ENCODE data around the gene VAC14. TPM values are rescaled to one million over a fixed set of nuclear protein-coding genes. Genes with fewer than 3 reads are reported as not detected.

VAC14 gene
- total and polyA plus RNA-seq, 2 of the 8 experiments (the other 6 are each of a cell fraction or from before 2014, with no cell fraction given), result 56.0 to 108 TPM

DNA sequence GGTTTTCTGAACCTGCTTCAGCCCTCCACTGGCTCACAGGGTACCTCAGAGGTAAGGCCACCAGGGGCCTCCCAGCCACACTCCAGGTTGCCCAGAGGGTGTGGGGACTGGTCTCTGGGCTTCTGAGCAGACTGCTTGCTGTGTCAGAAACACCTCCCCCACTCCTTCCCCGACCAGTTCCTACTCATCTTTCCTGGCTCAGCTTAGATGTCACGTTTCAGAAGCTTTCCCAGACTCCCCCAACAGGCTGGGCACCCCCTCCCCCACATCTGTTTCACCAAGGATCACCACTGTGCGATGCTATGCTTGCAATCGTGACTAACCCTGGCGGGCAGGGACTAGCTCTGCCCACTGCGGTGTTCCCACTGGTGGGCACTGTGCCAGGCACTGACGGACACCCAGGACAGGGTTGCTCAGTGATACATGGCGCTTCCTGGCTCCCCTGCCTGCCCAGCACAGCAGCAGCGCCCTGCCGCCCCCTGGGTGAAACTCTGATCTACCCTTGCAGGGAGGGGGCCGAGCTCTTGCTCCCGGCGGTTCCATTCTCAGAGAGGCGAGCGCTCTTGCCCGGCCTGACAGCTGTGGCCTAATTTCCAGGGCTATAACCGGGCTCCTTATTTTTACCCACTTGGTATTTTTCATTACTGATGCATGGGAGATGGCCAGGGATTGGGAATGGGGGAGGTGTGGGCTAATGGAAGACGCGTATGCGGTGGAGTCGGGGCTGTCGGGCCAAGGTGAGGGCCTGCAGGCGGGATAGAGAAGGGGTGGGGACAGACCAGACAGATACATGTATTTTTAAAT, 85.7 kb downstream of the VAC14 start:
- H3K4me2 ChIP-seq (ENCODE audit: insufficient read depth in 1 of 2, low read depth in 2 of 2, low read length in 2 of 2), result peak overlapping the region in 1 of 2 experiments; percentile 24; a peak in 1 of 4 replicates
- peaks cover 0 to 8% (median under 1%) of the 10 kb centered on the region in 4 experiments; a peak in 1 of 8 replicates for H3K36me3 ChIP-seq (ENCODE audit: control insufficient read depth in 2 of 4, insufficient read depth in 4 of 4, low read length in 3 of 4)
- H3K4me3 ChIP-seq (ENCODE audit: extremely low read depth in 1 of 4, insufficient read depth in 2 of 4, low read depth in 3 of 4, low read length in 4 of 4), result no peak overlapping the region
- no peak overlapping the region for H3K23ac ChIP-seq (ENCODE audit: insufficient read length)
- no peak overlapping the region for H4K91ac ChIP-seq (replicated peaks; ENCODE audit: insufficient read length, low read length)
- peak overlapping the region; percentile 1; the same call in 1 of the 2 replicates for H2BK12ac ChIP-seq (ENCODE audit: low read depth, low read length)
- H4K20me1 ChIP-seq (replicated peaks in 1 of 2; ENCODE audit: control insufficient read depth in 1 of 2, insufficient read depth in 2 of 2, low read length in 2 of 2), result peaks cover 0 to 3% of the 10 kb centered on the region in 2 experiments
- POLR2A ChIA-PET (ENCODE audit: partially characterized antibody), result interaction anchor here (1.0 to 1.2 kb wide), 4 partner anchors 11 to 19 kb away, joined by 3 to 4 read pairs (median 4); no protein-coding TSS in a partner anchor
- H3K14ac ChIP-seq (ENCODE audit: insufficient read length), result no peak overlapping the region
- DNase-seq (ENCODE audit: low read depth in 1 of 2, low spot score in 2 of 2), result no peak
- H3K27ac ChIP-seq (ENCODE audit: low read depth, low read length), result no peak overlapping the region
- WGBS, 2 experiments (ENCODE audit: extremely low coverage in 1 of 2, insufficient coverage in 1 of 2, insufficient read length in 1 of 2, insufficient replicate concordance in 2 of 2, low coverage in 1 of 2, low lambda C conversion rate in 2 of 2, missing lambda C conversion rate in 1 of 2), result 81% methylated on average over 21 of the region's 23 CpGs; no CpG with 5 or more reads in 1 of the 2 experiments
- H2BK5ac ChIP-seq (ENCODE audit: low read depth, low read length), result peak overlapping the region; percentile 3; the same call in 1 of the 2 replicates
- no peaks in the 10 kb centered on the region for H3K27me3 ChIP-seq (replicated peaks in 1 of 4; ENCODE audit: control insufficient read depth in 3 of 4, extremely low read depth in 1 of 4, insufficient read depth in 3 of 4, low read length in 3 of 4)
- H3K4ac ChIP-seq (replicated peaks; ENCODE audit: insufficient read length, low read depth, low read length), result no peak overlapping the region
- no peaks in the 10 kb centered on the region for H3K79me2 ChIP-seq (ENCODE audit: control insufficient read depth in 1 of 2, insufficient read depth in 2 of 2, low read length in 2 of 2)
- no peak overlapping the region for H2BK120ac ChIP-seq (replicated peaks; ENCODE audit: low read depth, low read length)
- TF ChIP-seq, protein P1, sequence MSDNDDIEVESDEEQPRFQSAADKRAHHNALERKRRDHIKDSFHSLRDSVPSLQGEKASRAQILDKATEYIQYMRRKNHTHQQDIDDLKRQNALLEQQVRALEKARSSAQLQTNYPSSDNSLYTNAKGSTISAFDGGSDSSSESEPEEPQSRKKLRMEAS (IDR thresholded peaks at IDR 0.05), result no peak
- H3K9me3 ChIP-seq (ENCODE audit: insufficient read depth in 2 of 2, low read depth in 1 of 2, low read length in 1 of 2), result peaks cover 0 to 8% of the 10 kb centered on the region in 2 experiments; a peak in 1 of 4 replicates
- no peak for FAIRE-seq
- peak overlapping the region; percentile 0; the same call in 1 of the 2 replicates for H3K18ac ChIP-seq (ENCODE audit: extremely low read depth, low read length)
- no peak overlapping the region for H3K9ac ChIP-seq (replicated peaks in 1 of 4; ENCODE audit: extremely low read depth in 1 of 4, low read depth in 3 of 4, low read length in 3 of 4)
- no peak overlapping the region for H2BK15ac ChIP-seq (ENCODE audit: low read length)
- H3K4me1 ChIP-seq (replicated peaks in 1 of 4; ENCODE audit: control insufficient read depth in 3 of 4, insufficient read depth in 4 of 4, low read length in 3 of 4), result peaks cover 4 to 34% (median 22%) of the 10 kb centered on the region in 4 experiments
- H3K23me2 ChIP-seq (ENCODE audit: low read depth, low read length), result no peaks in the 10 kb centered on the region
- no peak overlapping the region for H2AK5ac ChIP-seq (ENCODE audit: low read depth, low read length)
- H3K79me1 ChIP-seq (ENCODE audit: low read depth, low read length), result no peaks in the 10 kb centered on the region
- no peak overlapping the region for H3K56ac ChIP-seq (replicated peaks; ENCODE audit: insufficient read length, low read depth, low read length)
- no peak overlapping the region for H2BK20ac ChIP-seq (ENCODE audit: low read length)
- H4K5ac ChIP-seq (ENCODE audit: insufficient read length, low read depth, low read length), result peak overlapping the region; percentile 38
- CTCF ChIA-PET (ENCODE audit: partially characterized antibody), result interaction anchor here (0.6 to 3.3 kb wide), 12 partner anchors 10 to 56 kb away, joined by 3 to 13 read pairs (median 4); no protein-coding TSS in a partner anchor
- H2AFZ ChIP-seq (ENCODE audit: low read length), result no peak overlapping the region
- peak overlapping the region; percentile 28 for H4K8ac ChIP-seq (ENCODE audit: extremely low read depth, insufficient read depth, low read length)
